Right ventricle myocardium superior (tissue), 1 donor: ENCODE results near the gene TTF1. TPM values are rescaled to one million over a fixed set of nuclear protein-coding genes. Genes with fewer than 3 reads are reported as not detected.

Source experiments
- ATAC-seq: fragments of 200-7000 bp; cut with Tn5 transposase; one replicate; pipeline ENCODE4 v1.9.1; 2020; ENCODE audit warnings: mild to moderate bottlenecking; ENCODE audit not compliant: poor library complexity
- DNase-seq: peaks from one replicate; pipeline ENCODE4 v3.0.0-alpha.2; 2020
- intact Hi-C: fragments of 100-400 bp; cut with DNase I; formaldehyde crosslinking; loops from one replicate; pipeline ENCODE4 v1.11.2; 2022
- total RNA-seq: library from RNA; stranded (reverse); fragmentation: NEBNext Ultra II Directional; extraction: Animal tissue kit (Norgen Biotek cat#: 25700); gene quantifications from one replicate; pipeline ENCODE4 v1.2.1, GENCODE V29; 2021
- donor health status: DM: no; HTN: yes; CAD: no; lungs with severe emphysema.

TTF1 gene
- total RNA-seq, 1 donor from 2014 or later: 17.4 TPM

DNA sequence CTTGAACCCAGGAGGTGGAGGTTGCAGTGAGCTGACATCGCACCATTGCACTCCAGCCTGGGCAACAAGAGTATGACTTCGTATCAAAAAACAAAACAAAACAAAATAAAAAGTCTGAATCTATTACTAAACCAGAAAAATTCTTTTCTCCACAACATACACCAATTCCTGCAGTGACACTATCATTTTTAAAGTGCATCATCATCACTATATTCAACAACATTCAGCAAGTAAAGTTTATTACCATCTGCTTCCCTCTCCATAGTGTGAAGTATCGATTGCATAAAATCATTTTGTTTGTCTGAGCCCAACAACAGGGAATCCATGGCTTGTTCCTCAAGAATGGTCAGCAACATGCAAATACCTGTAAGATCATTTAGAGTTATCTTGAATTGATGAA, 72.3 kb downstream of the TTF1 start:
- DNase-seq (no peak), ATAC-seq (no peak)
- intact Hi-C loops: no loop called here

GRCh38 chr9:132333556-132333955, 73.1 kb downstream of the TTF1 start:
- intact Hi-C loops: no loop called here
- no peak for ATAC-seq
- no peak for DNase-seq

DNA sequence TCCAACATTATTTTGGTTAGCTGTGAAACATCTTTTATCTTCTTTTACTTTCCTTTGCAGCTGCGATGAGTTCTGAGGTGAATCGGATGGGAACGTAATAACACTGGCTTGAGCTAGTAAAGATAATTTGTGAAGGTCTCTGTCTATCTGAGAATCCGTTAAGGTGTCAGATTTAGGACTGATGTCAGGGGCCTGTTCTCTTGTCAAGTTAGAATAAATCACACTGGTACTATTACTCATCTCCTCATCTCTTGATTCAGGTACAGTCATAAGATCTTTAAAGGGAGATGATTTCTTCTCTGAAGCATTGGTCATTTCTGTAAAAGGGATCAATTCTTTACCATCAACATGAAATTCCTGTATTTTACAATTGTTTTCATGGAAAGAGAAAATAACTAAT, 78.1 kb downstream of the TTF1 start:
- intact Hi-C loops: no loop called here

GRCh38 chr9:132327537-132327936, 79.1 kb downstream of the TTF1 start:
- DNase-seq (no peak), ATAC-seq (no peak)
- intact Hi-C loops: no loop called here

More for the DNA sequence above, 78.1 kb downstream of the TTF1 start:
- ATAC-seq (no peak), DNase-seq (no peak)

Other genes with a start within 250 kb of the TTF1 start
- gene NTNG2, start 244.8 kb downstream of the TTF1 start, total RNA-seq: 1.8 TPM
- gene SETX, start 51.9 kb downstream of the TTF1 start, total RNA-seq: 19.7 TPM
- gene CFAP77, start 3.4 kb upstream of the TTF1 start, total RNA-seq: 2.0 TPM
- not detected for gene BARHL1, start 175.8 kb upstream of the TTF1 start, total RNA-seq